SJCRH30 (cell line): ENCODE measurements around the gene AHCYL2. TPM values are rescaled to one million over a fixed set of nuclear protein-coding genes. Genes with fewer than 3 reads are reported as not detected.

ENCODE experiments used
- DNase-seq, 2 experiments: peaks; one replicate each; pipeline ENCODE4 v3.0.0-alpha.2; 2015 to 2020
- H3K27ac ChIP-seq: fragments of 250-450 bp; sonication (Bioruptor Pico); 2 replicates; pipeline ENCODE4 v1.5.1; 2020; ENCODE audit warnings: mild to moderate bottlenecking, moderate library complexity
- H3K27me3 ChIP-seq: fragments of 250-450 bp; sonication (Bioruptor Pico); 2 replicates; pipeline ENCODE4 v1.5.1; 2020; ENCODE audit warnings: mild to moderate bottlenecking, moderate library complexity
- H3K36me3 ChIP-seq: fragments of 250-450 bp; sonication (Bioruptor Pico); 2 replicates; pipeline ENCODE4 v1.5.1; 2020; ENCODE audit warnings: mild to moderate bottlenecking, moderate library complexity
- H3K4me1 ChIP-seq: fragments of 250-450 bp; sonication (Bioruptor Pico); 2 replicates; pipeline ENCODE4 v1.5.1; 2020; ENCODE audit warnings: mild to moderate bottlenecking, moderate library complexity
- H3K4me3 ChIP-seq: fragments of 250-450 bp; sonication (Bioruptor Pico); 2 replicates; pipeline ENCODE4 v1.5.1; 2020; ENCODE audit warnings: mild to moderate bottlenecking, moderate library complexity
- H3K9me3 ChIP-seq: fragments of 250-450 bp; sonication (Bioruptor Pico); replicated peaks from 2 replicates; pipeline ENCODE4 v1.5.1; 2020; ENCODE audit warnings: mild to moderate bottlenecking, moderate library complexity
- total RNA-seq: library from RNA; depleted of rRNA; stranded (reverse); fragments of >200 nt; shearing (Covaris generic); gene quantifications from 2 replicates; pipeline ENCODE4 v1.2.3, GENCODE V29; 2014

Gene AHCYL2
- total RNA-seq, 1 experiment from 2014 or later = 10.9 TPM

DNA sequence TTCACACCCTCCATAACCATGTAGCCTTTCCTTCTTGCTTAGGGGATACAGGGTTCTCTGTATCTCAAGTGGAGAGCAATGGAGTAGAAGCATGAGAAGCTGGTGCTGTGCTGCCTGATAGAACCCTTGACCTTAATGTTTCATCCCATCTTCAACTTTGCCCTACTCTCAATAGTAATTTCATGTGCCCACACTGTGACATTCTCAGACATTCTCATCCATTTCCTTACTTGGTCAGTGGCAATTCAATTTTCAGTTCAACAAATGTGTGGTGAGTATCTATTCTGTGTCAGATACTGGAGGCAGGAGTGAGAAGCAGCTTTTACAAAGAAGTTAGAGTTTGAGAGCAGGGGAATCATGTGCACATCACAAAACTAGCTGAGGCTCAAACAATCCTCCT, 225.5 kb downstream of the AHCYL2 start:
- H3K9me3 ChIP-seq = peaks cover 8% of the 10 kb centered on the region; the same call in 1 of the 2 replicates
- H3K36me3 ChIP-seq = peaks cover 65% of the 10 kb centered on the region
- H3K4me3 ChIP-seq = no peak overlapping the region
- no peaks in the 10 kb centered on the region for H3K4me1 ChIP-seq
- H3K27ac ChIP-seq = no peak overlapping the region
- DNase-seq = no peak
- H3K27me3 ChIP-seq = no peaks in the 10 kb centered on the region

GRCh38 chr7:129452589-129453231, 227.9 kb downstream of the AHCYL2 start:
- no peak for DNase-seq
- no peak overlapping the region for H3K27ac ChIP-seq
- no peaks in the 10 kb centered on the region for H3K27me3 ChIP-seq
- no peak overlapping the region for H3K4me3 ChIP-seq
- no peaks in the 10 kb centered on the region for H3K4me1 ChIP-seq
- peaks cover 70% of the 10 kb centered on the region for H3K36me3 ChIP-seq
- H3K9me3 ChIP-seq = peaks cover 8% of the 10 kb centered on the region; the same call in 1 of the 2 replicates

- H3K4me3 ChIP-seq = no peak overlapping the region
- peaks cover 72% of the 10 kb centered on the region for H3K36me3 ChIP-seq
- no peaks in the 10 kb centered on the region for H3K4me1 ChIP-seq
- DNase-seq = no peak
- H3K27ac ChIP-seq = no peak overlapping the region
- H3K9me3 ChIP-seq = peaks cover 6% of the 10 kb centered on the region; the same call in 1 of the 2 replicates
- H3K27me3 ChIP-seq = no peaks in the 10 kb centered on the region
Measured at GRCh38 chr7:129453510-129454248, 228.8 kb downstream of the AHCYL2 start.

GRCh38 chr7:129454249-129454551, 229.4 kb downstream of the AHCYL2 start:
- H3K4me1 ChIP-seq = no peaks in the 10 kb centered on the region
- no peak overlapping the region for H3K27ac ChIP-seq
- no peaks in the 10 kb centered on the region for H3K27me3 ChIP-seq
- H3K4me3 ChIP-seq = no peak overlapping the region
- peaks cover 72% of the 10 kb centered on the region for H3K36me3 ChIP-seq
- H3K9me3 ChIP-seq = peaks cover under 1% of the 10 kb centered on the region; the same call in 1 of the 2 replicates
- DNase-seq = no peak

GRCh38 chr7:129456421-129456820, 231.6 kb downstream of the AHCYL2 start:
- Histone ChIP-seq H3K4me1 (no peaks in the 10 kb centered on the region), H3K36me3 (peaks cover 81% of the 10 kb centered on the region), H3K4me3 (no peak overlapping the region), H3K27me3 (no peaks in the 10 kb centered on the region), H3K9me3 (no peaks in the 10 kb centered on the region), H3K27ac (no peak overlapping the region)
- DNase-seq = no peak

DNA sequence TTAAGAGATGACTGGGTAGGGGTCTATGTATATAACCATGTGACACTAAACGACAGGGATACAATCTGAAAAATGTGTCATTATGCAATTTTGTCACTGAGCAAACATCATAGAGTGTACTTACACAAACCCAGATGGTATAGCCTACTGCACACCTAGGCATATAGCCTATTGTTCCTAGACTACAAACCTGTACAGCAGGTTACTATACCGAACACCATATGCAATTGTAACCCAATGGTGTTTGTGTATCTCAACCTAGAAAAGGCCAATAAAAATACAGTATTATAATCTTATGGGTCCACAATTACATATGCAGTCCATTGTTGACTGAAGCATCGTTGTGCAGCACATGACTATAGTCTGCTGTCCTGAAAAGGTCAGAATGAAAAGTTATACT, 232.3 kb downstream of the AHCYL2 start:
- H3K4me3 ChIP-seq = no peak overlapping the region
- H3K4me1 ChIP-seq = no peaks in the 10 kb centered on the region
- no peaks in the 10 kb centered on the region for H3K27me3 ChIP-seq
- H3K36me3 ChIP-seq = peaks cover 83% of the 10 kb centered on the region
- no peak for DNase-seq
- no peak overlapping the region for H3K27ac ChIP-seq
- H3K9me3 ChIP-seq = no peaks in the 10 kb centered on the region

DNA sequence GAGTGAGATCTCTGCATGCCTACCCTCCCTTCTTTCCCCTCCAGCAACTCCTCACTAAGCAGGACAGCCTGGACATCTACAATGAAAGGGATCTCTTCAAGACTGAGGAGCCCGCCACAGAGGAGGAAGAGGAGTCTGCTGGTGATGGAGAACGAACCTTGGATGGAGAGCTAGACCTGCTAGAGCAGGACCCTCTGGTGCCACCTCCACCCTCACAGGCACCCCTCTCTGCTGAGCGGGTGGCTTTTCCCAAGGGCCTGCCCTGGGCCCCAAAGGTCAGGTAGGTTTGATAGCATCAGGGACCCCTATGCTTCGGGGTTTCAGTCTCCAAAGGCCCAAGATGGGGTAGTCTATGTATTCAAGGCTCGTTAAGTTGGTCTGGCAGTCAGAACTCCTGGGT, 233.3 kb downstream of the AHCYL2 start:
- Histone ChIP-seq H3K27me3 (no peaks in the 10 kb centered on the region), H3K4me3 (no peak overlapping the region), H3K36me3 (peaks cover 89% of the 10 kb centered on the region), H3K9me3 (no peaks in the 10 kb centered on the region), H3K4me1 (no peaks in the 10 kb centered on the region), H3K27ac (no peak overlapping the region)
- no peak for DNase-seq

GRCh38 chr7:129461809-129462208, 237.0 kb downstream of the AHCYL2 start:
- Histone ChIP-seq H3K9me3 (no peaks in the 10 kb centered on the region), H3K27me3 (no peaks in the 10 kb centered on the region), H3K4me3 (no peak overlapping the region), H3K4me1 (peaks cover 11% of the 10 kb centered on the region), H3K27ac (no peak overlapping the region), H3K36me3 (peaks cover 71% of the 10 kb centered on the region)
- DNase-seq = no peak

GRCh38 chr7:129462420-129462819, 237.6 kb downstream of the AHCYL2 start:
- H3K4me3 ChIP-seq = no peak overlapping the region

DNA sequence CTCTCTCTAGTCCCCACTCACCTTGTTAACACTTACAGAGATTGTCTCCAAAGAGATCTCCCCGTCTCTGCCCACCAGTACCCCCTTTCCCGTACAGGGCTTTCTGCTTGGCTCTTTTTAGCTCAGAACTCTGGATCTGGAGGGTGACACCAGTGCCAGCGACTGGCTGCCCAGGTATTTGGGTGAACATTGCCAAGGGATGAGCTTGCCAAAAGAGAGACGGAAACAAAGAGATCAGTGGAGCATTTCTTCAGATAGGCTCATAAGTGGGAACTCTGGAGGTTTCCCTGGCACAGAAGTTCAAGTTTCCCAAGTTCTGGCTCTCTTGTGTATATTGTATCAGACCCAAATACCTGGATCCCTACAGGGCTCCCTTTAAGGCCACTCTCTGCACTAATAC, 239.4 kb downstream of the AHCYL2 start:
- DNase-seq = no peak

More at GRCh38 chr7:129462420-129462819, 237.6 kb downstream of the AHCYL2 start:
- 0 out of 2 replicates have a peak, but pooled peaks cover 3% of the 10 kb centered on the region for H3K9me3 ChIP-seq
- H3K4me1 ChIP-seq = peaks cover 16% of the 10 kb centered on the region
- H3K36me3 ChIP-seq = peaks cover 69% of the 10 kb centered on the region
- no peak overlapping the region for H3K27ac ChIP-seq
- H3K27me3 ChIP-seq = no peaks in the 10 kb centered on the region
- DNase-seq = no peak

GRCh38 chr7:129465080-129465479, 240.2 kb downstream of the AHCYL2 start:
- Histone ChIP-seq H3K27me3 (no peaks in the 10 kb centered on the region), H3K9me3 (0 out of 2 replicates have a peak, but pooled peaks cover 3% of the 10 kb centered on the region), H3K4me1 (peaks cover 16% of the 10 kb centered on the region), H3K27ac (no peak overlapping the region), H3K36me3 (peaks cover 51% of the 10 kb centered on the region), H3K4me3 (no peak overlapping the region)
- DNase-seq = no peak

More for the DNA sequence above, 239.4 kb downstream of the AHCYL2 start:
- H3K36me3 ChIP-seq = peaks cover 60% of the 10 kb centered on the region
- 0 out of 2 replicates have a peak, but pooled peaks cover 3% of the 10 kb centered on the region for H3K9me3 ChIP-seq
- no peak overlapping the region for H3K4me3 ChIP-seq
- no peaks in the 10 kb centered on the region for H3K27me3 ChIP-seq
- no peak overlapping the region for H3K27ac ChIP-seq
- peaks cover 16% of the 10 kb centered on the region for H3K4me1 ChIP-seq

- DNase-seq = peak; percentile 87 to 94
- Histone ChIP-seq H3K27ac (peak overlapping the region; percentile 65), H3K9me3 (0 out of 2 replicates have a peak, but pooled peaks cover 3% of the 10 kb centered on the region), H3K36me3 (peaks cover 35% of the 10 kb centered on the region), H3K27me3 (no peaks in the 10 kb centered on the region), H3K4me1 (peaks cover 16% of the 10 kb centered on the region), H3K4me3 (no peak overlapping the region)
Measured at GRCh38 chr7:129466796-129467195, 242.0 kb downstream of the AHCYL2 start.

- Histone ChIP-seq H3K36me3 (peaks cover 29% of the 10 kb centered on the region), H3K9me3 (0 out of 2 replicates have a peak, but pooled peaks cover 3% of the 10 kb centered on the region), H3K27me3 (no peaks in the 10 kb centered on the region), H3K4me3 (no peak overlapping the region), H3K27ac (no peak overlapping the region), H3K4me1 (peaks cover 16% of the 10 kb centered on the region)
- no peak for DNase-seq
Measured at GRCh38 chr7:129468087-129468486, 243.3 kb downstream of the AHCYL2 start.

- no peak for DNase-seq
- 0 out of 2 replicates have a peak, but pooled peaks cover 3% of the 10 kb centered on the region for H3K9me3 ChIP-seq
- H3K27ac ChIP-seq = no peak overlapping the region
- H3K27me3 ChIP-seq = no peaks in the 10 kb centered on the region
- peaks cover 28% of the 10 kb centered on the region for H3K36me3 ChIP-seq
- H3K4me1 ChIP-seq = peaks cover 16% of the 10 kb centered on the region
- H3K4me3 ChIP-seq = no peak overlapping the region
Measured at GRCh38 chr7:129468547-129468946, 243.7 kb downstream of the AHCYL2 start.

- DNase-seq = no peak
- H3K9me3 ChIP-seq = 0 out of 2 replicates have a peak, but pooled peaks cover 3% of the 10 kb centered on the region
- H3K27me3 ChIP-seq = no peaks in the 10 kb centered on the region
- H3K36me3 ChIP-seq = peaks cover 24% of the 10 kb centered on the region
- H3K27ac ChIP-seq = no peak overlapping the region
- H3K4me1 ChIP-seq = peaks cover 16% of the 10 kb centered on the region
- no peak overlapping the region for H3K4me3 ChIP-seq
Measured at GRCh38 chr7:129469930-129470329, 245.1 kb downstream of the AHCYL2 start.
